Endothelial cell of umbilical vein (primary cell): ENCODE data around the gene NHSL2. TPM values are rescaled to one million over a fixed set of nuclear protein-coding genes. Genes with fewer than 3 reads are reported as not detected.

ENCODE experiments used
- BruUV-seq: library from RNA; stranded (reverse); fragments of 400-500 nt; replicated peaks from 2 replicates; lab custom pipeline; 2021; lab: Mats Ljungman, UMichigan
- CTCF ChIA-PET: fragments of 300-600, 350-600 bp; sonication (Branson Sonifier 250); formaldehyde crosslinking; loops from one replicate; lab custom pipeline; 2021; ENCODE audit warnings: antibody characterized with exemption, inconsistent platforms; lab: Charles Lee
- POLR2A ChIA-PET: fragments of 300-600, 350-600 bp; sonication (Branson Sonifier 250); formaldehyde crosslinking; loops from one replicate; lab custom pipeline; 2021; ENCODE audit warnings: antibody characterized with exemption, inconsistent platforms; lab: Charles Lee
- DNase-seq: peaks from one replicate; pipeline ENCODE4 v3.0.0-alpha.2; 2011; ENCODE audit warnings: low read depth, low spot score
- FAIRE-seq: peaks from 2 replicates; lab custom pipeline; 2011; peaks lifted over from hg19 to GRCh38; lab: Jason Lieb, UNC
- H2AFZ ChIP-seq: 2 replicates; pipeline ENCODE4 v1.6.0; 2012; ENCODE audit warnings: low read depth, low read length, control low read depth, inconsistent platforms
- H3K27ac ChIP-seq: 2 replicates; pipeline ENCODE4 v1.5.1; 2011; ENCODE audit warnings: low read depth, mild to moderate bottlenecking, control low read depth, low read length, moderate library complexity; ENCODE audit not compliant: insufficient read depth
- H3K27me3 ChIP-seq, 2 experiments: 2 replicates each; pipeline versions ENCODE4 v1.6.0 to v1.6.1; 2011; ENCODE audit warnings: low read length in 2 of 2, mixed read lengths in 1 of 2; ENCODE audit not compliant: control insufficient read depth in 2 of 2, insufficient read depth in 2 of 2
- H3K36me3 ChIP-seq, 2 experiments: 2 replicates in 1 of 2; 3 replicates in 1 of 2; pipeline ENCODE4 v1.5.1; 2011; ENCODE audit warnings: low read length in 2 of 2, mild to moderate bottlenecking in 1 of 2, moderate library complexity in 1 of 2; ENCODE audit not compliant: control insufficient read depth in 2 of 2, insufficient read depth in 2 of 2; ENCODE audit errors: extremely low read depth in 1 of 2
- H3K4me1 ChIP-seq: 3 replicates; pipeline ENCODE4 v1.5.1; 2011; ENCODE audit warnings: mild to moderate bottlenecking, low read length; ENCODE audit not compliant: control insufficient read depth, insufficient read depth; ENCODE audit errors: extremely low read depth
- H3K4me2 ChIP-seq: 2 replicates; pipeline ENCODE4 v1.6.1; 2011; ENCODE audit warnings: low read length, control low read depth, mixed read lengths; ENCODE audit not compliant: insufficient read depth
- H3K4me3 ChIP-seq, 3 experiments: fragments of 200-600 bp in 1 of 3; sonication (generic), shearing (Covaris generic) in 1 of 3; replicated peaks in 1 of 3; 2 replicates each; pipeline ENCODE4 v1.5.1; 2011 to 2016; ENCODE audit warnings: control low read depth in 3 of 3, low read length in 3 of 3, mild to moderate bottlenecking in 2 of 3, inconsistent platforms in 1 of 3, low read depth in 1 of 3, moderate library complexity in 1 of 3; ENCODE audit not compliant: insufficient read depth in 1 of 3
- H3K79me2 ChIP-seq: 2 replicates; pipeline ENCODE4 v1.6.0; 2012; ENCODE audit warnings: low read length, inconsistent platforms; ENCODE audit not compliant: control insufficient read depth, insufficient read depth
- H3K9ac ChIP-seq: replicated peaks from 2 replicates; pipeline ENCODE3; 2011; ENCODE audit warnings: low read length, control low read depth; ENCODE audit not compliant: insufficient read depth; ENCODE audit errors: extremely low read depth
- H3K9me1 ChIP-seq: replicated peaks from 3 replicates; pipeline ENCODE4 v1.6.0; 2011; ENCODE audit warnings: mild to moderate bottlenecking, low read length; ENCODE audit not compliant: control insufficient read depth, insufficient read depth; ENCODE audit errors: extremely low read depth
- H3K9me3 ChIP-seq: replicated peaks from 2 replicates; pipeline ENCODE4 v1.5.1; 2012; ENCODE audit warnings: low read length, inconsistent platforms; ENCODE audit not compliant: control insufficient read depth, insufficient read depth
- H4K20me1 ChIP-seq: replicated peaks from 2 replicates; pipeline ENCODE3; 2011; ENCODE audit warnings: mild to moderate bottlenecking, low read length; ENCODE audit not compliant: control insufficient read depth, insufficient read depth; ENCODE audit errors: extremely low read depth
- CTCF ChIP-seq, 2 donors: IDR thresholded peaks; 1 replicate in 1 of 2; 2 replicates in 1 of 2; pipeline ENCODE4 v1.5.1; 2011; ENCODE audit warnings: low read length in 2 of 2, mild to moderate bottlenecking in 2 of 2, moderate library complexity in 2 of 2, control low read depth in 1 of 2, inconsistent platforms in 1 of 2, low read depth in 1 of 2; ENCODE audit not compliant: insufficient read depth in 1 of 2; ENCODE audit errors: extremely low read depth in 1 of 2
- EZH2 ChIP-seq: IDR thresholded peaks from 2 replicates; pipeline ENCODE4 v1.6.1; 2012; ENCODE audit warnings: borderline replicate concordance, low read depth, mild to moderate bottlenecking, moderate library complexity, low read length, inconsistent platforms; ENCODE audit not compliant: severe bottlenecking
- FOS ChIP-seq: IDR thresholded peaks from 2 replicates; pipeline ENCODE4 v1.6.1; 2011; ENCODE audit warnings: mild to moderate bottlenecking, low read length, moderate library complexity, borderline replicate concordance; ENCODE audit not compliant: insufficient read depth
- GATA2 ChIP-seq: IDR thresholded peaks from 2 replicates; pipeline ENCODE4 v1.7.0; 2011; ENCODE audit warnings: low read depth, mild to moderate bottlenecking, moderate library complexity, mixed read lengths, low read length; ENCODE audit not compliant: insufficient read length, insufficient read depth
- JUN ChIP-seq: IDR thresholded peaks from 2 replicates; pipeline ENCODE4 v1.6.1; 2011; ENCODE audit warnings: borderline replicate concordance, low read depth; ENCODE audit not compliant: insufficient read length, insufficient read depth
- MAX ChIP-seq: IDR thresholded peaks from 2 replicates; pipeline ENCODE4 v1.6.1; 2011; ENCODE audit not compliant: insufficient read depth, insufficient read length
- MYC ChIP-seq: IDR thresholded peaks from one replicate; pipeline ENCODE4 v1.6.1; 2011; ENCODE audit warnings: mild to moderate bottlenecking, low read depth, low read length
- POLR2A ChIP-seq: IDR thresholded peaks from 2 replicates; pipeline ENCODE4 v1.6.1; 2012; ENCODE audit warnings: low read depth, mild to moderate bottlenecking, control low read depth, low read length
- POLR2AphosphoS5 ChIP-seq: IDR thresholded peaks from 2 replicates; pipeline ENCODE4 v1.6.1; 2012; ENCODE audit warnings: low read depth, mild to moderate bottlenecking, control low read depth, low read length, moderate library complexity; ENCODE audit not compliant: insufficient read depth
- dilution Hi-C: fragments of 300-500 bp; cut with MboI; formaldehyde crosslinking; loops from one replicate; pipeline ENCODE4 v1.15.0; 2019; ENCODE audit warnings: low sequenced_read_pairs; ENCODE audit not compliant: extremely low pct_ligation_motif_present
- intact Hi-C: fragments of 100-400 bp; cut with micrococcal nuclease; formaldehyde crosslinking; loops from one replicate; pipeline ENCODE4 v1.10.0; 2022
- polyA plus RNA-seq, 4 experiments: library from polyadenylated mRNA; depleted of rRNA in 3 of 4; stranded (reverse) in 3 of 4; unstranded in 1 of 4; fragments of >200 nt; gene quantifications; 2 replicates each; pipeline versions ENCODE4 v1.2.1 to v1.2.3, GENCODE V29; 2011 to 2012; ENCODE audit warnings: missing spikeins in 1 of 4
- total RNA-seq: library from RNA; stranded (reverse); gene quantifications from 2 replicates; pipeline ENCODE4 v1.2.3, GENCODE V29; 2021

Gene NHSL2
- total and polyA plus RNA-seq, 2 donors (not counting 3 experiments of a cell fraction or from before 2014, with no cell fraction given) = 23.5 to 49.9 TPM

- no peak for FAIRE-seq
- no TSS peak for BruUV-seq
- H3K79me2 ChIP-seq = no peaks in the 10 kb centered on the region
- ChIA-PET CTCF (no interaction called here), POLR2A (no interaction called here)
- no peak overlapping the region for H3K27ac ChIP-seq
- H4K20me1 ChIP-seq = no peaks in the 10 kb centered on the region
- H2AFZ ChIP-seq = no peak overlapping the region
- intact Hi-C loops = no loop called here
- H3K9me1 ChIP-seq = no peaks in the 10 kb centered on the region
- no peak for DNase-seq
- no peak overlapping the region for H3K9ac ChIP-seq
- no peaks in the 10 kb centered on the region for H3K9me3 ChIP-seq
- dilution Hi-C loops = no loop called here
- H3K27me3 ChIP-seq = peaks cover 0 to 2% of the 10 kb centered on the region in 2 experiments
- H3K4me1 ChIP-seq = no peaks in the 10 kb centered on the region
- H3K4me2 ChIP-seq = no peak overlapping the region
- no peak overlapping the region for H3K4me3 ChIP-seq
- TF ChIP-seq MYC (no peak), EZH2 (no peak), POLR2A (no peak), MAX (no peak), POLR2AphosphoS5 (no peak), JUN (no peak), FOS (no peak), CTCF (IDR thresholded peaks at IDR 0.05; ENCODE audit: extremely low read depth in 1 of 2, insufficient read depth in 1 of 2, low read depth in 1 of 2, low read length in 2 of 2) (no peak), GATA2 (no peak)
- no peaks in the 10 kb centered on the region for H3K36me3 ChIP-seq
These were observed 8.8 kb downstream of the NHSL2 start for GRCh38 chrX:71919431-71919830.
